ENCODE data around the gene MLEC. TPM values are rescaled to one million over a fixed set of nuclear protein-coding genes. Genes with fewer than 3 reads are reported as not detected.

Gene MLEC
- total RNA-seq, 4 donors from 2014 or later = 20.7 to 48.9 (median 34.3) TPM

GRCh38 chr12:120744922-120745493, 58.1 kb downstream of the MLEC start:
- Histone ChIP-seq H3K27ac (no peak overlapping the region), H3K27me3 (no peaks in the 10 kb centered on the region), H3K9me3 (no peaks in the 10 kb centered on the region), H3K4me3 (no peak overlapping the region), H3K36me3 (peaks cover 0 to 2% (median 0%) of the 10 kb centered on the region in 3 donors), H3K4me1 (no peaks in the 10 kb centered on the region)
- DNase-seq = no peak
- intact Hi-C loops (cut with DNase I) = no loop called here
- TF ChIP-seq CTCF (IDR thresholded peaks at IDR 0.05) (no peak), POLR2A (IDR thresholded peaks at IDR 0.05) (no peak)
- WGBS, 2 donors = 84 to 90% methylated on average over 7 to 11 of the region's 15 CpGs

GRCh38 chr12:120748242-120748641, 61.3 kb downstream of the MLEC start:
- Histone ChIP-seq H3K9me3 (no peaks in the 10 kb centered on the region), H3K27ac (no peak overlapping the region), H3K4me3 (no peak overlapping the region), H3K4me1 (no peaks in the 10 kb centered on the region), H3K27me3 (no peaks in the 10 kb centered on the region), H3K36me3 (no peaks in the 10 kb centered on the region)
- TF ChIP-seq CTCF (IDR thresholded peaks at IDR 0.05) (no peak), POLR2A (IDR thresholded peaks at IDR 0.05) (no peak)
- DNase-seq = no peak
- WGBS, 2 donors = 78 to 88% methylated on average over 7 of the region's 7 CpGs
- intact Hi-C loops (cut with DNase I) = no loop called here

GRCh38 chr12:120749256-120749655, 62.3 kb downstream of the MLEC start:
- Histone ChIP-seq H3K27me3 (no peaks in the 10 kb centered on the region), H3K27ac (no peak overlapping the region), H3K9me3 (no peaks in the 10 kb centered on the region), H3K4me3 (no peak overlapping the region), H3K36me3 (no peaks in the 10 kb centered on the region), H3K4me1 (no peaks in the 10 kb centered on the region)
- intact Hi-C loops (cut with DNase I) = no loop called here
- 76 to 81% methylated on average over 5 of the region's 5 CpGs for WGBS, 2 donors
- DNase-seq = no peak
- TF ChIP-seq POLR2A (IDR thresholded peaks at IDR 0.05) (no peak), CTCF (IDR thresholded peaks at IDR 0.05) (no peak)

- WGBS, 2 donors = 93 to 97% methylated on average over 5 of the region's 5 CpGs
- intact Hi-C loops (cut with DNase I) = no loop called here
Observed at GRCh38 chr12:120750806-120751205, 63.9 kb downstream of the MLEC start.

GRCh38 chr12:120751389-120751788, 64.4 kb downstream of the MLEC start:
- Histone ChIP-seq H3K27me3 (no peaks in the 10 kb centered on the region), H3K4me1 (no peaks in the 10 kb centered on the region), H3K27ac (no peak overlapping the region), H3K36me3 (no peaks in the 10 kb centered on the region), H3K4me3 (no peak overlapping the region), H3K9me3 (no peaks in the 10 kb centered on the region)
- 89 to 94% methylated on average over 9 of the region's 9 CpGs for WGBS, 2 donors
- TF ChIP-seq CTCF (IDR thresholded peaks at IDR 0.05) (no peak), POLR2A (IDR thresholded peaks at IDR 0.05) (no peak)
- intact Hi-C loops (cut with DNase I) = no loop called here
- DNase-seq = no peak

More at GRCh38 chr12:120750806-120751205, 63.9 kb downstream of the MLEC start:
- Histone ChIP-seq H3K4me3 (no peak overlapping the region), H3K9me3 (no peaks in the 10 kb centered on the region), H3K27ac (no peak overlapping the region), H3K27me3 (no peaks in the 10 kb centered on the region), H3K4me1 (no peaks in the 10 kb centered on the region), H3K36me3 (no peaks in the 10 kb centered on the region)
- TF ChIP-seq CTCF (IDR thresholded peaks at IDR 0.05) (no peak), POLR2A (IDR thresholded peaks at IDR 0.05) (no peak)
- no peak for DNase-seq

Other genes with a start within 250 kb of the MLEC start
- gene COX6A1, start 249.0 kb upstream of the MLEC start, total RNA-seq = 100 to 1,000 TPM; 515 to 809 (median 685) TPM
- 10 to 100 TPM in 3 of 4 donors, 1 to 10 TPM in 1; 7.1 to 39.3 (median 23.3) TPM for gene TRIAP1, start 240.8 kb upstream of the MLEC start, total RNA-seq
- gene GATC, start 240.7 kb upstream of the MLEC start, total RNA-seq = 10 to 100 TPM in 3 of 4 donors, 1 to 10 TPM in 1; 8.1 to 19.8 (median 14.2) TPM
- 100 to 1,000 TPM in 1 of 4 donors, 10 to 100 TPM in 3; 85.6 to 128 (median 93.2) TPM for gene SRSF9, start 217.4 kb upstream of the MLEC start, total RNA-seq
- 100 to 1,000 TPM; 368 to 605 (median 490) TPM for gene DYNLL1, start 191.0 kb upstream of the MLEC start, total RNA-seq
- 10 to 100 TPM; 12.2 to 27.7 (median 20.3) TPM for gene COQ5, start 158.0 kb upstream of the MLEC start, total RNA-seq
- gene RNF10, start 152.8 kb upstream of the MLEC start, total RNA-seq = 100 to 1,000 TPM in 3 of 4 donors, 10 to 100 TPM in 1; 93.9 to 163 (median 120) TPM
- gene POP5, start 105.7 kb upstream of the MLEC start, total RNA-seq = 10 to 100 TPM; 15.6 to 28.1 (median 22.6) TPM
- 1 to 10 TPM in 2 of 4 donors, under 1 TPM in 2; 0.19 to 2.4 (median 1.3) TPM for gene CABP1, start 46.5 kb upstream of the MLEC start, total RNA-seq
- 10 to 100 TPM in 3 of 4 donors, 1 to 10 TPM in 1; 6.4 to 23.3 (median 12.4) TPM for gene UNC119B, start 23.3 kb downstream of the MLEC start, total RNA-seq
- 10 to 100 TPM; 11.3 to 30.9 (median 19.6) TPM for gene ACADS, start 38.7 kb downstream of the MLEC start, total RNA-seq
- 10 to 100 TPM; 30.3 to 47.1 (median 34.2) TPM for gene SPPL3, start 217.2 kb downstream of the MLEC start, total RNA-seq